ENCODE results near the gene TSPAN33. TPM values are rescaled to one million over a fixed set of nuclear protein-coding genes. Genes with fewer than 3 reads are reported as not detected.

TSPAN33 gene
- total and polyA plus RNA-seq, 9 donors, result 1.7 to 9.3 (median 6.0) TPM

- Histone ChIP-seq H3K36me3 (no peaks in the 10 kb centered on the region), H3K4me1 (ENCODE audit: insufficient read depth) (peaks cover 2% of the 10 kb centered on the region), H3K4me3 (no peak overlapping the region), H3K9me3 (no peaks in the 10 kb centered on the region), H3K27ac (no peak overlapping the region), H3K27me3 (no peaks in the 10 kb centered on the region)
- no peak for DNase-seq
- no peak for TF ChIP-seq EP300 (IDR thresholded peaks at IDR 0.05)
- TF ChIP-seq POLR2A (IDR thresholded peaks at IDR 0.05), result no peak
- TF ChIP-seq CTCF (IDR thresholded peaks at IDR 0.05), result no peak
- 94 to 99% (median 97%) methylated on average over 3 of the region's 3 CpGs for WGBS, 3 donors
- intact Hi-C loops (cut with DNase I), result no loop called here
Observed at GRCh38 chr7:129193892-129194291, 49.4 kb downstream of the TSPAN33 start.

DNA sequence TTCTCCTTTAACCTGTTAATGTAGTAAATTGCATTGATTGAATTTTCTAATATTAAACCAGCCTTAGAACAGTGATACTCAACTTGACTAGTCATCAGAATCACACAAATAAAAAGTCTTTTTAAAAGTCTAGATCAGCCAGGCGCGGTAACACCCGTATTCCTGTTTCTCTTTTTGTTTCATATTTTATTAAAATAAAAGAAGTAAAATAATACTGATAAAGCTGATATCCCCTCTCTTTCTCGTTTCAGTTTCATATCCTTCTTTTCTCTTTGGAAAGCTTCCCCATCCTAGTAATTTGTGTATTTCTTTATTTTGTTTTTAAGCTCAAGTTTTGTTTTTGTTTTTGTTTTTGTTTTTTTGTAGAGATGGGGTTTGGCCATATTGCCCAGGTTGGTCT is 53.3 kb downstream of the TSPAN33 start:
- Histone ChIP-seq H3K27ac (no peak overlapping the region), H3K4me3 (no peak overlapping the region), H3K27me3 (no peaks in the 10 kb centered on the region), H3K9me3 (no peaks in the 10 kb centered on the region), H3K4me1 (ENCODE audit: insufficient read depth) (no peaks in the 10 kb centered on the region), H3K36me3 (no peaks in the 10 kb centered on the region)
- intact Hi-C loops (cut with DNase I), result no loop called here
- 75 to 86% (median 83%) methylated on average over 4 of the region's 4 CpGs for WGBS, 3 donors
- TF ChIP-seq EP300 (IDR thresholded peaks at IDR 0.05), result no peak
- TF ChIP-seq POLR2A (IDR thresholded peaks at IDR 0.05), result no peak
- no peak for TF ChIP-seq CTCF (IDR thresholded peaks at IDR 0.05)
- DNase-seq, result no peak

DNA sequence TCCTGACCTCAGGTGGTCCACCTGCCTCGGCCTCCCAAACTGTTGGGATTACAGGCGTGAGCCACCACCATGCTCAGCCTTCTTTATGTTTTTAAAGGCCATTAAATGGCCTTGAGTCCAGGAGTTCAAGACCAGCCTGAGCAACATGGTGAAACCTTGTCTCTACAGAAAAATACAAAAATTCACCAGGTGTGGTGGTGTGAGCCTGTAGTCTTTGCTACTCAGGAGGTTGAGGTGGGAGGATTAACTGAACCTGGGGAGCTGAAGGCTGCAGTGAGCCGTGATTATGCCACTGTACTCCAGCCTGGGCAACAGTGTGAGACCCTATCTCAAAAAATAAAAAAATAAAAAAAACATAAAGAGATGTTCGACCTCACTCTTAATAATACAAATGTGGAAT is 54.9 kb downstream of the TSPAN33 start:
- 95 to 98% (median 95%) methylated on average over 4 of the region's 4 CpGs for WGBS, 3 donors

DNA sequence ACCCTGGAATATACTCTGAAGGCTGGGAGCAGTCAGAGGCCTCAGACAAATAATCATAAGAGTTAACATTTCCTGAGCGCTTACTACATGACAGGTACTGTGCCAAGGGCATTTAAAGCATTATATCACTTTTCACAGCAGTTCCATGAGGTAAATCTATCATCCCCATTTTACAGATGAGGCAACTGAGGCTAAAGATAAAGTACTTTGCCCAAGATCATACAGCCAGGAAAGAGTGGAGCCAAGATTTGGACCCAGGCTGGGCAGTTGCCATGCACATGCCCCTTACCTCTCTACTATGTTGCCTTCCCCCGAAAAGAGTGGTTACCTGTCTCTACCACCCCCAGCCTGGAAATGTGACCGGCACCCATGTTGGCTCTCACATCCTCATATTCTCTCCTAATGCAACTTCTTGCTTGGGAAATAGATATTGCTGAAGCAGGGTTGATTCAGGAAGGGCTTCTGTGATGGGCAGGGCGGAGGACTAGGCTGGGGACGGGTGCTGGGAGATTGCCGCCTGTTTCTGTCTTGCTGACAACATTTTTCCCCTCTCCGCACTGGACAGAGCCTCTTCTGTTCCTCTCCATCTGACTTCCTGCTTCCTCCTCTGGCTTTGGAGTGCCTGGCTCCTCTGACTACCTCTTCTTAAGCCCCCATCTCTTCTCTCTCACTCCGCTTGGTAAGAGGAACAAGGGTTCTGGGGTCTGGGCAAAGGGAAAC is 57.7 kb downstream of the TSPAN33 start:
- intact Hi-C loops (cut with DNase I), result no loop called here
- WGBS, 3 donors, result 89 to 94% (median 93%) methylated on average over 8 of the region's 8 CpGs
- TF ChIP-seq EP300 (IDR thresholded peaks at IDR 0.05) (no peak), POLR2A (IDR thresholded peaks at IDR 0.05) (no peak), CTCF (IDR thresholded peaks at IDR 0.05) (no peak)

More for the DNA sequence above, 54.9 kb downstream of the TSPAN33 start:
- no peak overlapping the region for H3K4me3 ChIP-seq
- no peaks in the 10 kb centered on the region for H3K9me3 ChIP-seq
- H3K36me3 ChIP-seq, result no peaks in the 10 kb centered on the region
- intact Hi-C loops (cut with DNase I), result no loop called here
- H3K27me3 ChIP-seq, result no peaks in the 10 kb centered on the region
- DNase-seq, result no peak
- no peaks in the 10 kb centered on the region for H3K4me1 ChIP-seq (ENCODE audit: insufficient read depth)
- no peak overlapping the region for H3K27ac ChIP-seq
- TF ChIP-seq CTCF (IDR thresholded peaks at IDR 0.05), result no peak

More for the DNA sequence above, 57.7 kb downstream of the TSPAN33 start:
- Histone ChIP-seq H3K4me1 (ENCODE audit: insufficient read depth) (no peaks in the 10 kb centered on the region), H3K9me3 (no peaks in the 10 kb centered on the region), H3K27me3 (no peaks in the 10 kb centered on the region), H3K36me3 (no peaks in the 10 kb centered on the region), H3K27ac (no peak overlapping the region), H3K4me3 (no peak overlapping the region)
- DNase-seq, result no peak
